HEK293T (cell line): ENCODE data around the gene DMAC2.
A peak's percentile ranks its signal among the peaks of the same experiment; 100 is the strongest.

Source experiments
- CTCF ChIA-PET: fragments of 350-600 bp; formaldehyde crosslinking; extraction: SDS; loops from one replicate; lab custom pipeline; 2021; ENCODE audit warnings: antibody characterized with exemption, inconsistent platforms; lab: Yijun Ruan, JAX
- POLR2A ChIA-PET: fragments of 350-600 bp; formaldehyde crosslinking; extraction: SDS; loops from one replicate; lab custom pipeline; 2020; ENCODE audit warnings: antibody characterized with exemption, inconsistent platforms; lab: Yijun Ruan, JAX
- DNase-seq: peaks from one replicate; pipeline ENCODE4 v3.0.0; 2012; ENCODE audit warnings: mixed read lengths; ENCODE audit errors: extremely low spot score
- ARNT ChIP-seq: fragments of 450-650 bp; IDR thresholded peaks from 2 replicates; pipeline ENCODE4 v1.6.1; 2017; ENCODE audit warnings: mild to moderate bottlenecking
- BHLHE40 ChIP-seq: fragments of 450-650 bp; IDR thresholded peaks from 2 replicates; pipeline ENCODE4 v1.6.1; 2016; ENCODE audit warnings: mild to moderate bottlenecking, moderate library complexity, borderline replicate concordance
- CTBP1 ChIP-seq: fragments of 450-650 bp; IDR thresholded peaks from 2 replicates; pipeline ENCODE4 v1.6.1; 2016; ENCODE audit warnings: borderline replicate concordance
- ELF4 ChIP-seq: fragments of 450-650 bp; IDR thresholded peaks from 2 replicates; pipeline ENCODE4 v1.6.1; 2017; ENCODE audit warnings: antibody characterized with exemption
- FOXA1 ChIP-seq: fragments of 450-650 bp; IDR thresholded peaks from 2 replicates; pipeline ENCODE4 v1.6.1; 2016; ENCODE audit warnings: mild to moderate bottlenecking
- FOXK2 ChIP-seq: fragments of 450-650 bp; IDR thresholded peaks from 2 replicates; pipeline ENCODE4 v1.6.1; 2016; ENCODE audit warnings: mild to moderate bottlenecking
- FOXM1 ChIP-seq: fragments of 450-650 bp; IDR thresholded peaks from 2 replicates; pipeline ENCODE4 v1.6.1; 2017; ENCODE audit warnings: mild to moderate bottlenecking, borderline replicate concordance
- HDGF ChIP-seq: fragments of 450-650 bp; IDR thresholded peaks from 2 replicates; pipeline ENCODE4 v1.6.1; 2017; ENCODE audit warnings: antibody characterized with exemption, borderline replicate concordance
- L3MBTL2 ChIP-seq: fragments of 450-650 bp; conservative IDR thresholded peaks from 2 replicates; pipeline ENCODE4 v1.6.1; 2016; ENCODE audit warnings: mild to moderate bottlenecking
- LEF1 ChIP-seq: fragments of 450-650 bp; IDR thresholded peaks from 2 replicates; pipeline ENCODE4 v1.6.1; 2017; ENCODE audit warnings: mild to moderate bottlenecking, borderline replicate concordance
- NFRKB ChIP-seq: fragments of 450-650 bp; IDR thresholded peaks from 2 replicates; pipeline ENCODE4 v1.6.1; 2016; ENCODE audit warnings: mild to moderate bottlenecking, moderate library complexity
- PKNOX1 ChIP-seq: fragments of 450-650 bp; IDR thresholded peaks from 2 replicates; pipeline ENCODE4 v1.6.1; 2016
- SP1 ChIP-seq: fragments of 450-650 bp; IDR thresholded peaks from 2 replicates; pipeline ENCODE4 v1.6.1; 2017
- SUZ12 ChIP-seq: fragments of 450-650 bp; IDR thresholded peaks from 2 replicates; pipeline ENCODE4 v1.6.1; 2016; ENCODE audit warnings: mild to moderate bottlenecking
- TARDBP ChIP-seq: fragments of 450-650 bp; IDR thresholded peaks from 2 replicates; pipeline ENCODE4 v1.6.1; 2016
- ZNF384 ChIP-seq: fragments of 450-650 bp; IDR thresholded peaks from 2 replicates; pipeline ENCODE4 v1.6.1; 2016

DMAC2 gene

DNA sequence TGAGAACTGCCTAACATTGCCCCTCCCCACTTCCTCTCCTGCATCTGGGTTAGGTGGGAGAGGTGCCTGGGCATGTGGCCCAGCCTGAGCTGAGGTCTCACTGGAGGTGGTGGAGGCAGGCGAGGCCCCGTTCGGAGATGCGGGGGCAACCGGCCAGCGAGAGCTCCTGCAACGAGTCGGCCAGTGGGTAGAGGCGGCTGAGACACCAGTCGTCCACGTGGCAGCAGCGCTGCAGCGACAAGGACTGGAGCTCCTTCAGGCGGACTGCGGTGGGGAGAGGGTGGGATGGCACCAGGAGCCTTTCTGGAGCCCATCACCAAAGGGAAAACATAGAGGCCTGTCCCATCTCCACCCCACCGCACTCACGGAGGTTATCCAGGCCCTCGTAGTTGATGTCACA lies 6.5 kb downstream of the DMAC2 start:
- POLR2A ChIA-PET, result no interaction called here
- no peak for TF ChIP-seq FOXK2
- no peak for TF ChIP-seq TARDBP
- CTCF ChIA-PET, result no interaction called here
- DNase-seq, result no peak

GRCh38 chr19:41431426-41432386 lies 8.0 kb downstream of the DMAC2 start:
- POLR2A ChIA-PET, result interaction anchor here (1.0 to 1.3 kb wide), 2 partner anchors 8 kb away, joined by 3 to 4 read pairs; partner anchors contain the start of gene DMAC2
- TF ChIP-seq ARNT (no peak), CTBP1 (no peak), LEF1 (no peak), BHLHE40 (no peak), HDGF (no peak), NFRKB (no peak)
- CTCF ChIA-PET, result interaction anchor here (0.6 to 0.8 kb wide), 2 partner anchors 16 to 24 kb away, joined by 3 to 4 read pairs; no protein-coding TSS in a partner anchor
- DNase-seq, result no peak

- TF ChIP-seq L3MBTL2 (no peak), HDGF (no peak), TARDBP (no peak), ELF4 (no peak), PKNOX1 (no peak), CTBP1 (no peak), SUZ12 (no peak), FOXA1 (no peak), NFRKB (no peak), ZNF384 (no peak), FOXK2 (no peak), FOXM1 (no peak), BHLHE40 (no peak), LEF1 (no peak)
- DNase-seq, result no peak
- ChIA-PET CTCF (interaction anchor here (0.6 to 0.8 kb wide), 3 partner anchors 17 to 23 kb away, joined by 3 to 4 read pairs (median 3); no protein-coding TSS in a partner anchor), POLR2A (interaction anchor here (1.0 to 1.3 kb wide), 2 partner anchors 8 to 9 kb away, joined by 3 to 4 read pairs; partner anchors contain the start of gene DMAC2)
These were observed 8.8 kb downstream of the DMAC2 start for GRCh38 chr19:41430922-41431321.

- POLR2A ChIA-PET, result interaction anchor here (1.7 to 2.0 kb wide), 2 partner anchors 9 to 11 kb away, joined by 5 to 8 read pairs; partner anchors contain the start of gene DMAC2
- no peak for DNase-seq
- CTCF ChIA-PET, result no interaction called here
- no peak for TF ChIP-seq L3MBTL2
- no peak for TF ChIP-seq LEF1
- no peak for TF ChIP-seq NFRKB
- TF ChIP-seq ZNF384, result no peak
- TF ChIP-seq SUZ12, result no peak
- TF ChIP-seq SP1, result no peak
- TF ChIP-seq HDGF, result no peak
- TF ChIP-seq ELF4, result no peak
- TF ChIP-seq BHLHE40, result no peak
- no peak for TF ChIP-seq FOXA1
- TF ChIP-seq PKNOX1, result no peak
- TF ChIP-seq CTBP1, result no peak
- no peak for TF ChIP-seq FOXK2
These were observed 11.2 kb downstream of the DMAC2 start for GRCh38 chr19:41428481-41428859.

- ChIA-PET POLR2A (interaction anchor here (1.1 to 2.0 kb wide), 4 partner anchors 10 to 13 kb away, joined by 3 to 9 read pairs (median 6); partner anchors contain the start of gene DMAC2), CTCF (no interaction called here)
- TF ChIP-seq SUZ12, result no peak
- DNase-seq, result no peak
These were observed 11.8 kb downstream of the DMAC2 start for GRCh38 chr19:41427647-41428480.

GRCh38 chr19:41426952-41427646 lies 12.6 kb downstream of the DMAC2 start, which contains the start of gene B3GNT8:
B3GNT8 (minus strand) TSS chr19:41427374; CDS start chr19:41426778, 596 bp downstream.
- CTCF ChIA-PET, result no interaction called here

More at GRCh38 chr19:41426952-41427646, 12.6 kb downstream of the DMAC2 start, which contains the start of gene B3GNT8:
- peak; percentile 78 for DNase-seq
- TF ChIP-seq FOXA1 (no peak), NFRKB (no peak), PKNOX1 (no peak), CTBP1 (no peak), HDGF (no peak), BHLHE40 (no peak), ARNT (no peak), SP1 (no peak), TARDBP (no peak)
- POLR2A ChIA-PET, result interaction anchor here (1.1 kb wide), 2 partner anchors 12 to 13 kb away, joined by 3 to 9 read pairs; partner anchors contain the start of gene DMAC2
